ENCODE data around the gene ST3GAL3. TPM values are rescaled to one million over a fixed set of nuclear protein-coding genes. Genes with fewer than 3 reads are reported as not detected.

The ST3GAL3 gene
- total RNA-seq, 1 donor from 2014 or later: 14.9 TPM

GRCh38 chr1:43854473-43854872, 147.1 kb downstream of the ST3GAL3 start:
- peaks cover 3% of the 10 kb centered on the region for H3K27me3 Mint-ChIP-seq (ENCODE audit: unreplicated experiment)
- H3K27ac Mint-ChIP-seq (ENCODE audit: unreplicated experiment): no peak overlapping the region
- DNase-seq (ENCODE audit: low spot score): no peak
- no peak for TF ChIP-seq CTCF (IDR thresholded peaks at IDR 0.05; ENCODE audit: unreplicated experiment)
- H3K9me3 Mint-ChIP-seq (ENCODE audit: unreplicated experiment): no peaks in the 10 kb centered on the region
- H3K36me3 Mint-ChIP-seq (ENCODE audit: low read depth, unreplicated experiment): peaks cover 7% of the 10 kb centered on the region
- peaks cover 8% of the 10 kb centered on the region for H3K4me1 Mint-ChIP-seq (ENCODE audit: unreplicated experiment)
- no peak overlapping the region for H3K4me3 Mint-ChIP-seq (ENCODE audit: unreplicated experiment)

- H3K4me1 Mint-ChIP-seq (ENCODE audit: unreplicated experiment): peaks cover 6% of the 10 kb centered on the region
- H3K4me3 Mint-ChIP-seq (ENCODE audit: unreplicated experiment): no peak overlapping the region
- peaks cover 3% of the 10 kb centered on the region for H3K27me3 Mint-ChIP-seq (ENCODE audit: unreplicated experiment)
- H3K36me3 Mint-ChIP-seq (ENCODE audit: low read depth, unreplicated experiment): peaks cover 7% of the 10 kb centered on the region
- DNase-seq (ENCODE audit: low spot score): no peak
- H3K27ac Mint-ChIP-seq (ENCODE audit: unreplicated experiment): no peak overlapping the region
- no peak for TF ChIP-seq CTCF (IDR thresholded peaks at IDR 0.05; ENCODE audit: unreplicated experiment)
- H3K9me3 Mint-ChIP-seq (ENCODE audit: unreplicated experiment): no peaks in the 10 kb centered on the region
Observed at GRCh38 chr1:43856188-43856587, 148.9 kb downstream of the ST3GAL3 start.

- Mint-ChIP-seq H3K27ac (ENCODE audit: unreplicated experiment) (no peak overlapping the region), H3K4me3 (ENCODE audit: unreplicated experiment) (no peak overlapping the region), H3K27me3 (ENCODE audit: unreplicated experiment) (peaks cover 3% of the 10 kb centered on the region), H3K36me3 (ENCODE audit: low read depth, unreplicated experiment) (peaks cover 7% of the 10 kb centered on the region), H3K9me3 (ENCODE audit: unreplicated experiment) (no peaks in the 10 kb centered on the region), H3K4me1 (ENCODE audit: unreplicated experiment) (peaks cover 6% of the 10 kb centered on the region)
- no peak for TF ChIP-seq CTCF (IDR thresholded peaks at IDR 0.05; ENCODE audit: unreplicated experiment)
- no peak for DNase-seq (ENCODE audit: low spot score)
Observed at GRCh38 chr1:43857163-43857562, 149.8 kb downstream of the ST3GAL3 start.

GRCh38 chr1:43858324-43858723, 151.0 kb downstream of the ST3GAL3 start:
- H3K4me3 Mint-ChIP-seq (ENCODE audit: unreplicated experiment): no peak overlapping the region
- TF ChIP-seq CTCF (IDR thresholded peaks at IDR 0.05; ENCODE audit: unreplicated experiment): no peak
- peaks cover 3% of the 10 kb centered on the region for H3K27me3 Mint-ChIP-seq (ENCODE audit: unreplicated experiment)
- H3K36me3 Mint-ChIP-seq (ENCODE audit: low read depth, unreplicated experiment): peaks cover 7% of the 10 kb centered on the region
- peaks cover 6% of the 10 kb centered on the region for H3K4me1 Mint-ChIP-seq (ENCODE audit: unreplicated experiment)
- no peak overlapping the region for H3K27ac Mint-ChIP-seq (ENCODE audit: unreplicated experiment)
- no peaks in the 10 kb centered on the region for H3K9me3 Mint-ChIP-seq (ENCODE audit: unreplicated experiment)
- DNase-seq (ENCODE audit: low spot score): no peak

GRCh38 chr1:43861337-43861736, 154.0 kb downstream of the ST3GAL3 start:
- Mint-ChIP-seq H3K27me3 (ENCODE audit: unreplicated experiment) (peaks cover 4% of the 10 kb centered on the region), H3K4me3 (ENCODE audit: unreplicated experiment) (no peak overlapping the region), H3K36me3 (ENCODE audit: low read depth, unreplicated experiment) (no peaks in the 10 kb centered on the region), H3K4me1 (ENCODE audit: unreplicated experiment) (peaks cover 6% of the 10 kb centered on the region), H3K27ac (ENCODE audit: unreplicated experiment) (no peak overlapping the region), H3K9me3 (ENCODE audit: unreplicated experiment) (no peaks in the 10 kb centered on the region)
- TF ChIP-seq CTCF (IDR thresholded peaks at IDR 0.05; ENCODE audit: unreplicated experiment): no peak
- no peak for DNase-seq (ENCODE audit: low spot score)

Measured in endothelial cell (in vitro differentiated cells).